GM13976 (cell line): ENCODE data around the gene NGEF.

Source experiments
- DNase-seq: peaks from one replicate; pipeline ENCODE4 v3.0.0; 2012; ENCODE audit warnings: low spot score
- CTCF ChIP-seq: IDR thresholded peaks from 2 replicates; pipeline ENCODE4 v1.5.1; 2012; ENCODE audit warnings: borderline replicate concordance, mild to moderate bottlenecking; ENCODE audit not compliant: insufficient read depth; ENCODE audit errors: extremely low read depth, missing control alignments, control extremely low read depth
- in situ Hi-C: fragments of 300-500 bp; cut with MboI; formaldehyde crosslinking; loops from one replicate; pipeline ENCODE4 v1.12.0; 2022; ENCODE audit warnings: low sequenced_read_pairs, mixed read lengths, inconsistent platforms; ENCODE audit not compliant: unreplicated experiment

NGEF gene

GRCh38 chr2:233009661-233010060, 3.4 kb downstream of the NGEF start:
- TF ChIP-seq CTCF, result no peak

GRCh38 chr2:233007739-233008138, 5.3 kb downstream of the NGEF start:
- TF ChIP-seq CTCF, result no peak
- in situ Hi-C loops, result no loop called here
- no peak for DNase-seq

More at GRCh38 chr2:233009661-233010060, 3.4 kb downstream of the NGEF start:
- DNase-seq, result no peak
- in situ Hi-C loops, result no loop called here

- TF ChIP-seq CTCF, result no peak
- in situ Hi-C loops, result no loop called here
- DNase-seq, result no peak
These were observed 5.8 kb downstream of the NGEF start for GRCh38 chr2:233007270-233007669.

- DNase-seq, result no peak
- TF ChIP-seq CTCF, result no peak
- in situ Hi-C loops, result no loop called here
These were observed 6.4 kb downstream of the NGEF start for GRCh38 chr2:233006648-233007047.

- in situ Hi-C loops, result no loop called here
These were observed 8.0 kb downstream of the NGEF start for GRCh38 chr2:233005096-233005495.

GRCh38 chr2:233003658-233004555, 9.1 kb downstream of the NGEF start:
- in situ Hi-C loops, result no loop called here
- no peak for DNase-seq
- no peak for TF ChIP-seq CTCF

More at GRCh38 chr2:233005096-233005495, 8.0 kb downstream of the NGEF start:
- DNase-seq, result no peak
- no peak for TF ChIP-seq CTCF
